ENCODE data around the gene ATP8B3.

ATP8B3 gene

GRCh38 chr19:1754636-1755466 lies 57.2 kb downstream of the ATP8B3 start:
- no peak for TF ChIP-seq GATA3 (IDR thresholded peaks at IDR 0.05; ENCODE audit: low read depth, low read length)
- no peak for TF ChIP-seq GATA2 (IDR thresholded peaks at IDR 0.05; ENCODE audit: low read depth, low read length)

GRCh38 chr19:1754018-1754635 lies 57.9 kb downstream of the ATP8B3 start:
- TF ChIP-seq GATA2 (IDR thresholded peaks at IDR 0.05; ENCODE audit: low read depth, low read length), result no peak
- no peak for TF ChIP-seq GATA3 (IDR thresholded peaks at IDR 0.05; ENCODE audit: low read depth, low read length)

GRCh38 chr19:1752757-1753728 lies 59.0 kb downstream of the ATP8B3 start, which contains the start of gene ONECUT3:
ONECUT3 (plus strand) TSS chr19:1753506; CDS start chr19:1753663, 157 bp downstream.
- TF ChIP-seq GATA3 (IDR thresholded peaks at IDR 0.05; ENCODE audit: low read depth, low read length) (no peak), GATA2 (IDR thresholded peaks at IDR 0.05; ENCODE audit: low read depth, low read length) (no peak)

DNA sequence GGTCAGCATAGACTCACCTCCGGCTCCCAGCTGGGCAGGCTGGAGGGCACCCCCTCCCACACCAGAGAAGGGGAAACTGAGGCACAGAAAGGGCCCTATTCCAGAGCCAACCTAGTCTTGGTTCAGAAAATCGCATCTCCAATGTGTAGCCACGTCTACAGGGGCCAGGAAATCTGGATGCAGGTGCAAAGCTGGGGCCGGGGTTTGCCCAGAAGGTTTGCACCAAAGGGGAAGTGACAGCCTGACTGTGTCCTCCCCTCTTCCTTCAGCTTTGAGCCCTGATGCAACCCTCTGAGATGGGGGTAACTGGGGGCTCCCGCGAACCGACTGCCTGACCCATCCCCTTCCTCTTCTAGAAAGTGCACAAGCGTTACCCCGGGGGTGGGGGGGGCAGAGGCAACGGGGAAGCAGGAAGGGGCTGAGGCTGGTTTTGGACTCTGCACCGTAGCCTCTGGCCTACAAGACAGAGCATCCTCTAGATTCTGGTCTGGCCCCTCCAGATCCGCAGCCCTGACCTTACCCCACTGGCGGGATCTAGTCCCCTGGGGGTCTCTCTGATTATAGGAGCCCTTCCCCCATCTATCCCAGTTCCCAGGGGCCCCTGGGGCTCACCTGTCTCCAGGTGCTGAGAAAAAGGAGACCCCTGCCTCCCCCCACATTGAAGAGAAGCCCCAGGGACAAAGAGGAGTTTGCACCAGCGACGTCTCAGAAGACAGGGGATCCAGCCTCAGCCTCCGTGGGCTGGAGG lies 59.9 kb downstream of the ATP8B3 start:
- TF ChIP-seq GATA3 (IDR thresholded peaks at IDR 0.05; ENCODE audit: low read depth, low read length), result no peak
- TF ChIP-seq GATA2 (IDR thresholded peaks at IDR 0.05; ENCODE audit: low read depth, low read length), result no peak

DNA sequence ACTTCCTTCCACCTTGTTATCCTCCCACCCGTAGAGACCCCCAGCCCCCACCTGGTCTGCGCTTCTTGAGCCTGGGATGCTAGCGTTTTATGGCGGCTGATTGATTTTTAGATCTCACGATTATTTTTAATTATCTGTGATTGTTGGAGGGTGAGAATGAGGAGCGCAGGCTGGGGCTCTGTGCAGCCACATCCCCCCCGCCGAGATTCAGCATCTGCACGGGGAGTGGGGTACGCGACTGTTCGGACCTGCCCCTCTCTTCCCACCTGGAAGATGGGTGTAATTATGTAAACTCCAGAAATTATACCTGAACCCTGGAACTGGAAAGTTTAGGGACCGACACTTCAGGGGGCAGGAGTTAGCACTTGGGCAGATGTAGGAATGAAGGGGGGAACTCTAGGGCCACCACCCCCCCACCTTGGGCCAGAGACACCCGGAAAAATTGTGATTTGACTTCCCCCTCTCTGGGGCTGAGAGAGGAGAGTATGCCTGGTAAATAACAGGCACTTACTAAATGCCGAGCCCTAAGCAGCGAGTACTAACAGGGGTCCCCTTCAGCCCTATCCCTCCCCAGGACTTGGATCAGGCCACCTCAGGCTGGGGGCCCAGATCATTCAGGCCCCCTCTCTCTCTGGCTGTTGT lies 60.6 kb downstream of the ATP8B3 start:
- TF ChIP-seq GATA2 (IDR thresholded peaks at IDR 0.05; ENCODE audit: low read depth, low read length) (no peak), GATA3 (IDR thresholded peaks at IDR 0.05; ENCODE audit: low read depth, low read length) (no peak)

DNA sequence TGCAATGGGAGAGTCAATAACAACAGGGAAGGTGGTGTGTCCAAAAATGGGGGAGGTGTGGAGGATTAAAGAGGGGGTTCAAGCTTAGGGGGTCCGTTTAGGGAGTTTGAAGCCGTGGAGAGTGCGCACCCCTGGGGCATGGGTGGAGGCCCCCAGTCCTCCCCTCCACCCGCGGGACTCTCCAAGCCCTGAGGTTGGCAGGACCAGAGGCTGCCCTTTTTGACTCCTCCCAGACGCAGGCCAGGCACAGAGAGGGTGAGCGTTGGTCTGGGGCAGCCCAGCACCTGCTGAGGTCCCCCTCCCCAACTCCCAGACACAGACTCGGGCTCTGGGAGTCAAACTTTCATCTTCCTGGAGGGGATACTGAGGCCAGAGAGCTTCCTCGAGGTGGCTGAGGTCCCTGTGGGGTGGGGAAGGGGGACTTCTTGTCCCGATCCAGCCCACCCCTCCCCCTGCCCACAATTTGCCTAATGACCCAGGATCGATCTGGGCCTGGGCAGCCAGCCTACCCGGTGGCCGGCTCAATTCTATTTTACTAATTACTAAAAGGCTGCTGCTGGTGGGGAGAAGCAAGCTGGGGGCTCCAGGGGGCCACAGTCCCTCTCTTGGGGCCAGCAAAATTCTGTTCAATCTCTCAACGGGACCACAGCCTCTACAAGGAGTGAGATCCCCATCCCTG lies 61.6 kb downstream of the ATP8B3 start:
- no peak for TF ChIP-seq GATA2 (IDR thresholded peaks at IDR 0.05; ENCODE audit: low read depth, low read length)
- TF ChIP-seq GATA3 (IDR thresholded peaks at IDR 0.05; ENCODE audit: low read depth, low read length), result no peak

DNA sequence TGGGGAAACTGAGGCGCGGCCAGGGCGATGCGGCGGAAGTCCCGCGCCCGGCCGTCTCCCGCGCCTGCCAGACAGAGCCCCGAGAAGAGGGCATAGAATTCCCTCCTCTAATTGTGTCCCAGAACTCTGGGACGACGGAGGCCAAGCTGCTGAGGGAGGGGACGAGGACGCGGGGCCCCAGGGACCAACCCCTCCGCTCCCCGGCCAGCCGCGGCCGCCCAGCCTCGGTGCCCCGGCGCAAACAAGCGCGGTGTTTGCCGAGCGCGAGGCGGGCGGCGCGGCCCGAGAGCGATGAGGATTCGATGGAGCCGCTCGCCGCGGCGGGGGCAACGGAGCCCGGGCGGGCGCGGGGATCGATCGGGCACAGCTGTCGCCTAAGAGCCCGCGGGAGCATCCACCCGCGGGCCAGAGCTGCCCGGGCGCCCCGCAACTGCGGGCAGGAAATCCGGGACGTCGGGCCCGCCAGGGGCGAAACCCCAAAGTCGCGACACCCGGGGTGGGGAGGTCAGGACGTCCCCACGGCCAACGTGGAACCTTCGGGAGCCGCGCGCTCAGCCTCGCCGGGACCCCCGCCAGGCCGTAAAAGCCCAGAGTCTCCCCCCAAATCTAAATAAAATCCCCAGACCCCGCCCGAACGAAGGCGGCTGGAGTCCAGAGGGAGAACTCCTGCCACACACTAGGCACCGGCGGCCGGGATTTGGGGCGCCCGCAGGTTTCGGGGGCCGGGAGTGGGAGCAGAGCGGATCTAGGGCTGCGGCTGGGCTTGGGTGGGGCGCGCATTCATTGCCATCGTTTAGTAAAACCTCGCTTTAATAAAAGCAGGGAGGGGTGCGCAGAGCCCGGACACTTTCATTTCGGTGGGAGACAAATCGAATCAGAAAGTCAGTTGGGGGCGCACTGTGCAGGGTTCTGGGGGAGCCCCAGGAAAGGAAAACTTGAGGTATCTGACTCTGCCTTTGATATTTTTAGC lies 62.4 kb downstream of the ATP8B3 start:
- TF ChIP-seq GATA3 (IDR thresholded peaks at IDR 0.05; ENCODE audit: low read depth, low read length) (no peak), GATA2 (IDR thresholded peaks at IDR 0.05; ENCODE audit: low read depth, low read length) (no peak)

- no peak for TF ChIP-seq GATA3 (IDR thresholded peaks at IDR 0.05; ENCODE audit: low read depth, low read length)
- no peak for TF ChIP-seq GATA2 (IDR thresholded peaks at IDR 0.05; ENCODE audit: low read depth, low read length)
Observed at GRCh38 chr19:1748873-1749341, 63.2 kb downstream of the ATP8B3 start.

GRCh38 chr19:1748115-1748872 lies 63.8 kb downstream of the ATP8B3 start:
- TF ChIP-seq GATA3 (IDR thresholded peaks at IDR 0.05; ENCODE audit: low read depth, low read length) (no peak), GATA2 (IDR thresholded peaks at IDR 0.05; ENCODE audit: low read depth, low read length) (no peak)

DNA sequence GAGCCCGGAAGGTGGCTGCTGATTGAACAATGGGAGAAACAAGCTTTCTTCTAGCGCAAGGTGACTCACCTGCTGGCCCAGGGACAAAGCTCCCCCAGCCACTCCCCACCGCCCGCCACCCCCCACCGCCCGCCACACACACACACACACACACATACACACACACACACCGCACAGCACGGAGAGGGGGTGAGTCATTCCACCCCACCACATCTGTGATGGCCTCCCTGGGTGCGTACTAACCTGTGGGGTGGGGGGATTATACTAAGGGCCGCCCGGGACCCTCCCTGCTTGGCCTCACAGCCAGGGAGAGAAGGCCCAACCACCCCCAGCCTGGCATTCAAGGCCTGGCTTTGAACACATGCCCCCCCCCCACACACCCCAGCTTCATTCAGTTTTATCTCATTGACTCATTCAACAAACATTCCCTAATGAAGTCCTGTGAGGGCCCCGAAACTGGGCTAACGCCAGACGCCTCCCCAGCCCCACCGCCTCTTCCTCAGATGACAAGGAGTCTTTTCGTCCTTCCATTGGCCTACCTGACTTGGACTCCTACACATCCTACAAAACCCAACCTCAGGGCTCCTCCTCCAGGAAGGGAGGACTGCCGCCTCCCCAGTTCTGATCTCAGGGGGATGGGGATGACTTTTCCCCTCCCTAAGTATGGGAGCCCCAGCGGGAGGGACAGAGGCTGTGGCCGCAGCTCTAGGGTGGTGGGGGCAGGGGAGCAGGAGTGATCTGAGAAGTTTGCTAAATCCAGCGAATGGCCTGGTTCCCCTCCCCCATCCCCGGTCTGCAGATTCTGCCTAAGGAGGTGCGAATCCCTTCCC lies 64.6 kb downstream of the ATP8B3 start:
- TF ChIP-seq GATA3 (IDR thresholded peaks at IDR 0.05; ENCODE audit: low read depth, low read length) (no peak), GATA2 (IDR thresholded peaks at IDR 0.05; ENCODE audit: low read depth, low read length) (no peak)

Data from SH-SY5Y (cell line).